ENCODE data around the gene WDR86.

- TF ChIP-seq POLR2AphosphoS5 (IDR thresholded peaks at IDR 0.05; ENCODE audit: borderline replicate concordance, low read depth, low read length) = peak; percentile 26; the same call in 1 of the 2 replicates
- no peak for TF ChIP-seq EZH2 (IDR thresholded peaks at IDR 0.05)
These were observed at the start of gene WDR86 for GRCh38 chr7:151409667-151410404.

Measured in SK-N-MC (cell line).